Measurements from ENCODE around the gene NCOA3.

Gene NCOA3

GRCh38 chr20:47661714-47662113 lies 160.0 kb downstream of the NCOA3 start:
- H3F3A ChIP-seq (ENCODE audit: low read depth) = no peaks in the 10 kb centered on the region
- H3K36me3 ChIP-seq (ENCODE audit: insufficient read depth, low read length) = no peaks in the 10 kb centered on the region; the same call in 1 of the 2 replicates
- no peaks in the 10 kb centered on the region for H3K27me3 ChIP-seq (ENCODE audit: insufficient read depth, low read length, poor library complexity, severe bottlenecking)
- TF ChIP-seq CTCF (conservative IDR thresholded peaks at IDR 0.05; ENCODE audit: low read length) (no peak), EZH2phosphoT487 (IDR thresholded peaks at IDR 0.05; ENCODE audit: borderline replicate concordance) (no peak)
- H3K9me2 ChIP-seq (replicated peaks; ENCODE audit: low read depth, low read length) = no peaks in the 10 kb centered on the region
- no peaks in the 10 kb centered on the region for H4K20me1 ChIP-seq (ENCODE audit: insufficient read depth, low read length, poor library complexity, severe bottlenecking)
- H3K9ac ChIP-seq (ENCODE audit: low read depth, low read length, poor library complexity, severe bottlenecking) = no peak overlapping the region
- H3K79me2 ChIP-seq (ENCODE audit: insufficient read depth, low read length) = no peaks in the 10 kb centered on the region
- H3K4me2 ChIP-seq (ENCODE audit: low read depth, low read length, poor library complexity, severe bottlenecking) = no peak overlapping the region
- no peak overlapping the region for H3K4me3 ChIP-seq (ENCODE audit: low read length, poor library complexity, severe bottlenecking)
- H3K4me1 ChIP-seq (ENCODE audit: insufficient read depth, low read length, poor library complexity, severe bottlenecking) = no peaks in the 10 kb centered on the region
- H2AFZ ChIP-seq (ENCODE audit: low read length) = no peak overlapping the region
- no peaks in the 10 kb centered on the region for H3K9me3 ChIP-seq (ENCODE audit: insufficient read depth, low read depth, low read length)

GRCh38 chr20:47662483-47663353 lies 161.0 kb downstream of the NCOA3 start:
- no peaks in the 10 kb centered on the region for H3K27me3 ChIP-seq (ENCODE audit: insufficient read depth, low read length, poor library complexity, severe bottlenecking)
- no peaks in the 10 kb centered on the region for H3K9me3 ChIP-seq (ENCODE audit: insufficient read depth, low read depth, low read length)
- H3K9ac ChIP-seq (ENCODE audit: low read depth, low read length, poor library complexity, severe bottlenecking) = no peak overlapping the region
- no peak overlapping the region for H3K4me2 ChIP-seq (ENCODE audit: low read depth, low read length, poor library complexity, severe bottlenecking)
- H3K9me2 ChIP-seq (replicated peaks; ENCODE audit: low read depth, low read length) = no peaks in the 10 kb centered on the region
- no peaks in the 10 kb centered on the region for H4K20me1 ChIP-seq (ENCODE audit: insufficient read depth, low read length, poor library complexity, severe bottlenecking)
- H2AFZ ChIP-seq (ENCODE audit: low read length) = no peak overlapping the region
- no peaks in the 10 kb centered on the region for H3F3A ChIP-seq (ENCODE audit: low read depth)
- no peaks in the 10 kb centered on the region; the same call in 1 of the 2 replicates for H3K36me3 ChIP-seq (ENCODE audit: insufficient read depth, low read length)
- no peaks in the 10 kb centered on the region for H3K4me1 ChIP-seq (ENCODE audit: insufficient read depth, low read length, poor library complexity, severe bottlenecking)
- H3K4me3 ChIP-seq (ENCODE audit: low read length, poor library complexity, severe bottlenecking) = no peak overlapping the region
- H3K79me2 ChIP-seq (ENCODE audit: insufficient read depth, low read length) = no peaks in the 10 kb centered on the region
- TF ChIP-seq CTCF (conservative IDR thresholded peaks at IDR 0.05; ENCODE audit: low read length) (no peak), EZH2phosphoT487 (IDR thresholded peaks at IDR 0.05; ENCODE audit: borderline replicate concordance) (no peak)

GRCh38 chr20:47663354-47664067 lies 161.8 kb downstream of the NCOA3 start:
- no peaks in the 10 kb centered on the region for H3K9me2 ChIP-seq (replicated peaks; ENCODE audit: low read depth, low read length)
- H3F3A ChIP-seq (ENCODE audit: low read depth) = no peaks in the 10 kb centered on the region
- no peaks in the 10 kb centered on the region for H3K79me2 ChIP-seq (ENCODE audit: insufficient read depth, low read length)
- H4K20me1 ChIP-seq (ENCODE audit: insufficient read depth, low read length, poor library complexity, severe bottlenecking) = no peaks in the 10 kb centered on the region
- H3K9ac ChIP-seq (ENCODE audit: low read depth, low read length, poor library complexity, severe bottlenecking) = no peak overlapping the region
- H3K4me3 ChIP-seq (ENCODE audit: low read length, poor library complexity, severe bottlenecking) = no peak overlapping the region
- no peaks in the 10 kb centered on the region for H3K36me3 ChIP-seq (ENCODE audit: insufficient read depth, low read length)
- H3K4me2 ChIP-seq (ENCODE audit: low read depth, low read length, poor library complexity, severe bottlenecking) = no peak overlapping the region
- no peaks in the 10 kb centered on the region for H3K4me1 ChIP-seq (ENCODE audit: insufficient read depth, low read length, poor library complexity, severe bottlenecking)
- H3K27me3 ChIP-seq (ENCODE audit: insufficient read depth, low read length, poor library complexity, severe bottlenecking) = no peaks in the 10 kb centered on the region
- H3K9me3 ChIP-seq (ENCODE audit: insufficient read depth, low read depth, low read length) = no peaks in the 10 kb centered on the region
- TF ChIP-seq EZH2phosphoT487 (IDR thresholded peaks at IDR 0.05; ENCODE audit: borderline replicate concordance) (no peak), CTCF (conservative IDR thresholded peaks at IDR 0.05; ENCODE audit: low read length) (peak; percentile 98)
- peak overlapping the region; percentile 57; the same call in 1 of the 2 replicates for H2AFZ ChIP-seq (ENCODE audit: low read length)
